PC-3 (cell line): ENCODE results near the gene CELF5.

ENCODE experiments used
- EZH2 ChIP-seq: fragments of 300-600 bp; sonication (generic); IDR thresholded peaks from one replicate; pipeline ENCODE4 v1.6.1; 2017; ENCODE audit warnings: antibody characterized with exemption, mild to moderate bottlenecking, low read length; ENCODE audit not compliant: unreplicated experiment
- EZH2phosphoT487 ChIP-seq: fragments of 300-600 bp; sonication (generic); IDR thresholded peaks from 2 replicates; pipeline ENCODE4 v1.6.1; 2018; ENCODE audit warnings: mild to moderate bottlenecking, antibody characterized with exemption, low read length, borderline replicate concordance
- TF ChIP-seq, protein P1 (sequence below): fragments of 300-600 bp; sonication (generic); conservative IDR thresholded peaks from 2 replicates; pipeline ENCODE4 v1.5.1; 2017; ENCODE audit warnings: antibody characterized with exemption, low read depth, mild to moderate bottlenecking, low read length

- TF ChIP-seq, protein P1, sequence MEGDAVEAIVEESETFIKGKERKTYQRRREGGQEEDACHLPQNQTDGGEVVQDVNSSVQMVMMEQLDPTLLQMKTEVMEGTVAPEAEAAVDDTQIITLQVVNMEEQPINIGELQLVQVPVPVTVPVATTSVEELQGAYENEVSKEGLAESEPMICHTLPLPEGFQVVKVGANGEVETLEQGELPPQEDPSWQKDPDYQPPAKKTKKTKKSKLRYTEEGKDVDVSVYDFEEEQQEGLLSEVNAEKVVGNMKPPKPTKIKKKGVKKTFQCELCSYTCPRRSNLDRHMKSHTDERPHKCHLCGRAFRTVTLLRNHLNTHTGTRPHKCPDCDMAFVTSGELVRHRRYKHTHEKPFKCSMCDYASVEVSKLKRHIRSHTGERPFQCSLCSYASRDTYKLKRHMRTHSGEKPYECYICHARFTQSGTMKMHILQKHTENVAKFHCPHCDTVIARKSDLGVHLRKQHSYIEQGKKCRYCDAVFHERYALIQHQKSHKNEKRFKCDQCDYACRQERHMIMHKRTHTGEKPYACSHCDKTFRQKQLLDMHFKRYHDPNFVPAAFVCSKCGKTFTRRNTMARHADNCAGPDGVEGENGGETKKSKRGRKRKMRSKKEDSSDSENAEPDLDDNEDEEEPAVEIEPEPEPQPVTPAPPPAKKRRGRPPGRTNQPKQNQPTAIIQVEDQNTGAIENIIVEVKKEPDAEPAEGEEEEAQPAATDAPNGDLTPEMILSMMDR = no peak
- TF ChIP-seq EZH2 (no peak), EZH2phosphoT487 (no peak)
These were observed 35.5 kb upstream of the CELF5 start for GRCh38 chr19:3188627-3189596.
